Endothelial cell of umbilical vein (primary cell): Measurements from ENCODE around the gene FAT2. TPM values are rescaled to one million over a fixed set of nuclear protein-coding genes. Genes with fewer than 3 reads are reported as not detected.

Experiments
- BruUV-seq: library from RNA; stranded (reverse); fragments of 400-500 nt; replicated peaks from 2 replicates; lab custom pipeline; 2021; lab: Mats Ljungman, UMichigan
- CTCF ChIA-PET: fragments of 300-600, 350-600 bp; sonication (Branson Sonifier 250); formaldehyde crosslinking; loops from one replicate; lab custom pipeline; 2021; ENCODE audit warnings: antibody characterized with exemption, inconsistent platforms; lab: Charles Lee
- POLR2A ChIA-PET: fragments of 300-600, 350-600 bp; sonication (Branson Sonifier 250); formaldehyde crosslinking; loops from one replicate; lab custom pipeline; 2021; ENCODE audit warnings: antibody characterized with exemption, inconsistent platforms; lab: Charles Lee
- DNase-seq: peaks from one replicate; pipeline ENCODE4 v3.0.0-alpha.2; 2011; ENCODE audit warnings: low read depth, low spot score
- FAIRE-seq: peaks from 2 replicates; lab custom pipeline; 2011; peaks lifted over from hg19 to GRCh38; lab: Jason Lieb, UNC
- H2AFZ ChIP-seq: 2 replicates; pipeline ENCODE4 v1.6.0; 2012; ENCODE audit warnings: low read depth, low read length, control low read depth, inconsistent platforms
- H3K27ac ChIP-seq: 2 replicates; pipeline ENCODE4 v1.5.1; 2011; ENCODE audit warnings: low read depth, mild to moderate bottlenecking, control low read depth, low read length, moderate library complexity; ENCODE audit not compliant: insufficient read depth
- H3K27me3 ChIP-seq, 2 experiments: 2 replicates each; pipeline versions ENCODE4 v1.6.0 to v1.6.1; 2011; ENCODE audit warnings: low read length in 2 of 2, mixed read lengths in 1 of 2; ENCODE audit not compliant: control insufficient read depth in 2 of 2, insufficient read depth in 2 of 2
- H3K36me3 ChIP-seq, 2 experiments: 2 replicates in 1 of 2; 3 replicates in 1 of 2; pipeline ENCODE4 v1.5.1; 2011; ENCODE audit warnings: low read length in 2 of 2, mild to moderate bottlenecking in 1 of 2, moderate library complexity in 1 of 2; ENCODE audit not compliant: control insufficient read depth in 2 of 2, insufficient read depth in 2 of 2; ENCODE audit errors: extremely low read depth in 1 of 2
- H3K4me1 ChIP-seq: 3 replicates; pipeline ENCODE4 v1.5.1; 2011; ENCODE audit warnings: mild to moderate bottlenecking, low read length; ENCODE audit not compliant: control insufficient read depth, insufficient read depth; ENCODE audit errors: extremely low read depth
- H3K4me2 ChIP-seq: 2 replicates; pipeline ENCODE4 v1.6.1; 2011; ENCODE audit warnings: low read length, control low read depth, mixed read lengths; ENCODE audit not compliant: insufficient read depth
- H3K4me3 ChIP-seq, 3 experiments: fragments of 200-600 bp in 1 of 3; sonication (generic), shearing (Covaris generic) in 1 of 3; replicated peaks in 1 of 3; 2 replicates each; pipeline ENCODE4 v1.5.1; 2011 to 2016; ENCODE audit warnings: control low read depth in 3 of 3, low read length in 3 of 3, mild to moderate bottlenecking in 2 of 3, inconsistent platforms in 1 of 3, low read depth in 1 of 3, moderate library complexity in 1 of 3; ENCODE audit not compliant: insufficient read depth in 1 of 3
- H3K79me2 ChIP-seq: 2 replicates; pipeline ENCODE4 v1.6.0; 2012; ENCODE audit warnings: low read length, inconsistent platforms; ENCODE audit not compliant: control insufficient read depth, insufficient read depth
- H3K9ac ChIP-seq: replicated peaks from 2 replicates; pipeline ENCODE3; 2011; ENCODE audit warnings: low read length, control low read depth; ENCODE audit not compliant: insufficient read depth; ENCODE audit errors: extremely low read depth
- H3K9me1 ChIP-seq: replicated peaks from 3 replicates; pipeline ENCODE4 v1.6.0; 2011; ENCODE audit warnings: mild to moderate bottlenecking, low read length; ENCODE audit not compliant: control insufficient read depth, insufficient read depth; ENCODE audit errors: extremely low read depth
- H3K9me3 ChIP-seq: replicated peaks from 2 replicates; pipeline ENCODE4 v1.5.1; 2012; ENCODE audit warnings: low read length, inconsistent platforms; ENCODE audit not compliant: control insufficient read depth, insufficient read depth
- H4K20me1 ChIP-seq: replicated peaks from 2 replicates; pipeline ENCODE3; 2011; ENCODE audit warnings: mild to moderate bottlenecking, low read length; ENCODE audit not compliant: control insufficient read depth, insufficient read depth; ENCODE audit errors: extremely low read depth
- EZH2 ChIP-seq: IDR thresholded peaks from 2 replicates; pipeline ENCODE4 v1.6.1; 2012; ENCODE audit warnings: borderline replicate concordance, low read depth, mild to moderate bottlenecking, moderate library complexity, low read length, inconsistent platforms; ENCODE audit not compliant: severe bottlenecking
- FOS ChIP-seq: IDR thresholded peaks from 2 replicates; pipeline ENCODE4 v1.6.1; 2011; ENCODE audit warnings: mild to moderate bottlenecking, low read length, moderate library complexity, borderline replicate concordance; ENCODE audit not compliant: insufficient read depth
- GATA2 ChIP-seq: IDR thresholded peaks from 2 replicates; pipeline ENCODE4 v1.7.0; 2011; ENCODE audit warnings: low read depth, mild to moderate bottlenecking, moderate library complexity, mixed read lengths, low read length; ENCODE audit not compliant: insufficient read length, insufficient read depth
- JUN ChIP-seq: IDR thresholded peaks from 2 replicates; pipeline ENCODE4 v1.6.1; 2011; ENCODE audit warnings: borderline replicate concordance, low read depth; ENCODE audit not compliant: insufficient read length, insufficient read depth
- MAX ChIP-seq: IDR thresholded peaks from 2 replicates; pipeline ENCODE4 v1.6.1; 2011; ENCODE audit not compliant: insufficient read depth, insufficient read length
- MYC ChIP-seq: IDR thresholded peaks from one replicate; pipeline ENCODE4 v1.6.1; 2011; ENCODE audit warnings: mild to moderate bottlenecking, low read depth, low read length
- POLR2A ChIP-seq: IDR thresholded peaks from 2 replicates; pipeline ENCODE4 v1.6.1; 2012; ENCODE audit warnings: low read depth, mild to moderate bottlenecking, control low read depth, low read length
- POLR2AphosphoS5 ChIP-seq: IDR thresholded peaks from 2 replicates; pipeline ENCODE4 v1.6.1; 2012; ENCODE audit warnings: low read depth, mild to moderate bottlenecking, control low read depth, low read length, moderate library complexity; ENCODE audit not compliant: insufficient read depth
- dilution Hi-C: fragments of 300-500 bp; cut with MboI; formaldehyde crosslinking; loops from one replicate; pipeline ENCODE4 v1.15.0; 2019; ENCODE audit warnings: low sequenced_read_pairs; ENCODE audit not compliant: extremely low pct_ligation_motif_present
- intact Hi-C: fragments of 100-400 bp; cut with micrococcal nuclease; formaldehyde crosslinking; loops from one replicate; pipeline ENCODE4 v1.10.0; 2022
- polyA plus RNA-seq, 4 experiments: library from polyadenylated mRNA; depleted of rRNA in 3 of 4; stranded (reverse) in 3 of 4; unstranded in 1 of 4; fragments of >200 nt; gene quantifications; 2 replicates each; pipeline versions ENCODE4 v1.2.1 to v1.2.3, GENCODE V29; 2011 to 2012; ENCODE audit warnings: missing spikeins in 1 of 4
- total RNA-seq: library from RNA; stranded (reverse); gene quantifications from 2 replicates; pipeline ENCODE4 v1.2.3, GENCODE V29; 2021
- TF ChIP-seq, protein P1 (sequence below), 2 donors: IDR thresholded peaks; 1 replicate in 1 of 2; 2 replicates in 1 of 2; pipeline ENCODE4 v1.5.1; 2011; ENCODE audit warnings: low read length in 2 of 2, mild to moderate bottlenecking in 2 of 2, moderate library complexity in 2 of 2, control low read depth in 1 of 2, inconsistent platforms in 1 of 2, low read depth in 1 of 2; ENCODE audit not compliant: insufficient read depth in 1 of 2; ENCODE audit errors: extremely low read depth in 1 of 2

FAT2 gene
- total and polyA plus RNA-seq, 2 donors (not counting 3 experiments of a cell fraction or from before 2014, with no cell fraction given), result not detected

GRCh38 chr5:151562019-151562707 lies 29.0 kb downstream of the FAT2 start:
- Histone ChIP-seq H3K9me3 (no peaks in the 10 kb centered on the region), H3K36me3 (no peaks in the 10 kb centered on the region), H3K9ac (no peak overlapping the region), H3K4me1 (no peaks in the 10 kb centered on the region), H3K79me2 (no peaks in the 10 kb centered on the region), H3K9me1 (no peaks in the 10 kb centered on the region), H2AFZ (no peak overlapping the region), H4K20me1 (no peaks in the 10 kb centered on the region), H3K27me3 (no peaks in the 10 kb centered on the region), H3K4me3 (no peak overlapping the region), H3K4me2 (no peak overlapping the region), H3K27ac (no peak overlapping the region)
- no TSS peak for BruUV-seq
- POLR2A ChIA-PET, result no interaction called here
- CTCF ChIA-PET, result interaction anchor here (1.5 kb wide), 1 partner anchor 16 kb away, joined by 5 read pairs; no protein-coding TSS in a partner anchor
- no peak for DNase-seq
- TF ChIP-seq POLR2AphosphoS5 (no peak), JUN (no peak), MAX (no peak), MYC (no peak), FOS (no peak), GATA2 (no peak), POLR2A (no peak), EZH2 (no peak)
- TF ChIP-seq, protein P1, sequence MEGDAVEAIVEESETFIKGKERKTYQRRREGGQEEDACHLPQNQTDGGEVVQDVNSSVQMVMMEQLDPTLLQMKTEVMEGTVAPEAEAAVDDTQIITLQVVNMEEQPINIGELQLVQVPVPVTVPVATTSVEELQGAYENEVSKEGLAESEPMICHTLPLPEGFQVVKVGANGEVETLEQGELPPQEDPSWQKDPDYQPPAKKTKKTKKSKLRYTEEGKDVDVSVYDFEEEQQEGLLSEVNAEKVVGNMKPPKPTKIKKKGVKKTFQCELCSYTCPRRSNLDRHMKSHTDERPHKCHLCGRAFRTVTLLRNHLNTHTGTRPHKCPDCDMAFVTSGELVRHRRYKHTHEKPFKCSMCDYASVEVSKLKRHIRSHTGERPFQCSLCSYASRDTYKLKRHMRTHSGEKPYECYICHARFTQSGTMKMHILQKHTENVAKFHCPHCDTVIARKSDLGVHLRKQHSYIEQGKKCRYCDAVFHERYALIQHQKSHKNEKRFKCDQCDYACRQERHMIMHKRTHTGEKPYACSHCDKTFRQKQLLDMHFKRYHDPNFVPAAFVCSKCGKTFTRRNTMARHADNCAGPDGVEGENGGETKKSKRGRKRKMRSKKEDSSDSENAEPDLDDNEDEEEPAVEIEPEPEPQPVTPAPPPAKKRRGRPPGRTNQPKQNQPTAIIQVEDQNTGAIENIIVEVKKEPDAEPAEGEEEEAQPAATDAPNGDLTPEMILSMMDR (IDR thresholded peaks at IDR 0.05; ENCODE audit: extremely low read depth in 1 of 2, insufficient read depth in 1 of 2, low read depth in 1 of 2, low read length in 2 of 2), result no peak
- intact Hi-C loops (no loop called here), dilution Hi-C loops (no loop called here)
- no peak for FAIRE-seq
